GM19035 (cell line): ENCODE results near the gene CYP4V2.
"Not testable (repeated sequence)": the region's sequence is repeated elsewhere in the genome, so short reads cannot be mapped to it uniquely, and the experiment has no call there.

Source experiments
- ATAC-seq: cut with Tn5 transposase; IDR thresholded peaks from one replicate; pipeline ENCODE4 v1.9.1; 2021; ENCODE audit not compliant: unreplicated experiment

CYP4V2 gene

DNA sequence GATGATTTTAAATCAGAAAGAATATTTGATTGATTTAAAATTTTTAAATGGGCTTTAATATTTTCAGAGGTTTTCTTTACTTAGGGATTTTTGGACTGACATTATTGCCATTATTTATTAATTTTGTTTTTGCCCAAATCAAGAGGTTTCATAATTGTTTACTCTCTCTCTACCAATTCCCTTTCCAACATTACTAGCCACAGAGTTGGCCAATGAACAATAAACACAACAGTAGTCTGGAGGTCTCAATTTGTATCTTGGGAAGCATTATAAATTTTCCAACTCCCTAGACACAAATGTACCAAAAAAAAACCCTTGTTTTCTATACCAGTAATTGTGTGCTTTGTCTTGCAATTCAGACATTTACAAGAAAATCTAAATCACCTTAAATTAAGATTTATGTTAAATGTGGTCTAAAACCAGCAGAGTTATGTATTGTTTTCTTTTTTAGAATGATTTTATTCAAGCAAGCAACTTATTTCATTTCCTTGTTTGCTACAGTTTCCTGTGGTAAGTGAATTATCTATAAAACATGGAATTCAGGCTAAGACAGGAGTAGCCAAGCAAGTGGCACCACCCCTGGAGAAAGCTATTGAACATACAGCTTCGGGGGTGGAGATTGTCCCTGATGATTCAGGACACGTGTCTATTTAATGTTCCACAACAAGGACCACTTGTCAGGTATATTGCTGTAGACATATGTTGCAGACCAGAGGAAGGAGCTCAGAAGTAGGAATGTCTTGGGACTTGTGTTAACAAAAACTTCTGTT is 36.6 kb downstream of the CYP4V2 start:
- no peak for ATAC-seq

- no peak for ATAC-seq
Observed at GRCh38 chr4:186228514-186228894, 37.1 kb downstream of the CYP4V2 start.

DNA sequence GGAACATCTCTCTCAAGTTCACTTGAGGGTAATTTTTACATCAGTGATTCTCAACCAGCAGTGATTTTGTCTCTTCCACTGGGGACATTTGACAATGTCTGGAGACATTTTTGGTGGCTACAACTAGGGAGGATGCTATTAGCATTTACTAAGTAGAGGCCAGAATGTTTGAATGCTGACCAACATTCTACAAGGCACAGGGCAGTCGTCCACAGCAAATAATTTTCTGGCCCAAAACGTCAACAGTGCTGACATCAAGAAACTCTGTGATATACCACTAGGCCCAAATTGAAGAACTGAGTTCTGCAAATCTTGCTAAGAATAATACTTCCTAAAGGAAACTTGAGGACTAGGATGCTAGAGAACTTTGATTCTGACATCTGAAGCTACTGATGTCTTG is 43.0 kb downstream of the CYP4V2 start:
- no peak for ATAC-seq

- no peak for ATAC-seq
Observed at GRCh38 chr4:186236126-186236525, 44.8 kb downstream of the CYP4V2 start.

GRCh38 chr4:186240452-186240847 is 49.1 kb downstream of the CYP4V2 start:
- ATAC-seq: no peak

DNA sequence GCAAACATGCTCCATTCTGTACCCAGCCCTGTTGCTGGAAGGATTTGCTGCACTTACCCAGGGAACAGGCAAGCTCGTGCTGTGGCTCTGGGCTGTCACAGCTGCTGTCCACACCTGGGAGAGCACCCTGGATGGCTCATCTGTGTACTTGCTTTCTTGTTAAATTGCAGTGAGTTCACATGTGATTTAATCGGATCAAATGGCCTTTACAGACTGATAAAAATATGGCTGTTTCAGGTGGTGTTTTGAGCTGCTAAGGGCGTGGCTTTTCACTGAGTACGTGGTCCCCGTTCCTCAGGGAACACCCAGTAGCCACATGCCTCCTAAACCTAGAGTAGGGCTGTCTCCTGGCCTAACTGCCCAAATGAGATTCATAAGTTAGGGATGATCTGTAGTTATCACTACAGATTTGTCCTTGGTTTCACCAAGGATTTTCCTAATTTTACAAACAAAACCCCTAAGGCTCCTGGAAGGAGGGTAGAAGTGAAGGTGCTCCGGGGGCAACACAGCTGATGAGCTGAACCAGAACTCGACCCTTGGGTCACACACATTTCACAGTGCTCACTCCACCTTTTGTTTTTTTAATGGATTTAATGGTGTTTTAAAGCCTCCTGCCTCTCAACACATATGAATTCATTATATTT is 49.6 kb downstream of the CYP4V2 start:
- no peak for ATAC-seq

GRCh38 chr4:186241616-186242015 is 50.2 kb downstream of the CYP4V2 start:
- no peak for ATAC-seq

- not testable (repeated sequence) for ATAC-seq
Observed at GRCh38 chr4:186242031-186242430, 50.7 kb downstream of the CYP4V2 start.

- ATAC-seq: no peak
Observed at GRCh38 chr4:186243331-186243730, 52.0 kb downstream of the CYP4V2 start.

DNA sequence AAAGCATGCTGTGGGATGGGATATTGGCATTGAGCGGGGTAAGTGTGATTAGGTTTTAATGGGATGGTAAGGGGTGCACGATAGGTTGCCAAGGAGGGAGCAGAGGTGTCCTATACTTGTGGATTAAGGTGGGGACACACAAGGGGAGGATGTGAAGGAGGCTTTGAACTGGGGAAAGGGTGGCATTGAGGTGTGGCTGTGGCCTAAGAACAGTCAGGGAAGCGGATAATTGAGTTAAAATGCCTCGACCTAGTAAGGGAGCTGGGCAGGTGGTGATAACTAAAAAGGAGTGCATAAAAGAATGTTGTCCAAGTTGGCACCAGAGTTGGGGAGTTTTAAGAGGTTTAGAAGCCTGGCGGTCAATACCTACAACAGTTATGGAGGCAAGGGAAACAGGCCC is 53.5 kb downstream of the CYP4V2 start:
- ATAC-seq: no peak

GRCh38 chr4:186247062-186247752 is 55.8 kb downstream of the CYP4V2 start:
- ATAC-seq: not testable (repeated sequence)

DNA sequence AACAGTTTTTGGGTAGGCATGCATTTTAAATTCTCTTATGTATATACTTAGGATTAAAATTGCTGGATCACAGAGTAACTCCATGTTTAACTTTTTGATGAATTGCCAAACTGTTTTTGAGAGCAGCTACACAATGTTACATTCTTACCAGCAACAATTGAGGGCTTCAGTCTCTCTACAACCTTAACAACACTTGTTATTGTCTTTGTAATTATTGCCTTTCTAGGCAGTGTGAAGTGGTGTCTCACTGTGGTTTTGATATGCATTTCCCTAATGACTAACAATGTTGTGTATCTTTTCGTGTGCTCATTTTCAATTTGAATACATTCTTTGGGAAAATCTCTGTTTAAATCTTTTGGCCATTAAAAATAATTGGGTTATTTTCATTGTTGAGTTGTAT is 57.3 kb downstream of the CYP4V2 start:
- no peak for ATAC-seq

GRCh38 chr4:186249785-186250754 is 58.7 kb downstream of the CYP4V2 start:
- ATAC-seq: no peak

DNA sequence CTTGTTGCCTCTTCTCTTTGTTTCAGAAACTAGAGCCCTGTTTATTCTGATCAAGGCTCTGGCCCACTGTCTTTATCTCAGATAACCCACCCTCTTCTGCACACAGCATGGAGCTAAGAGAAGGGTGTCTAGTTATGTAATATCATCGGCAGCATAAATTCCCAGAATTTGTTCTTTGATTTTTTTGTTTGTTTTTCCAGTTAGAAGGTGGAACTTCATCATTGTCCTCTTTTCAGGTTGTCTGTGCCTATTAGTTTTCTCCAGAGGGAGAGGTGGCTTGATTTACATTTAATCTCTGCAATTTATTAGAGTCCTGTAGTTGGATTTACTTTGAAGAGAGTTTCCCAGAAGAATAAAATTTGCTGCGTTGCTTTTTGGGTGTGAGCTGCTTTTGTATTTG is 59.4 kb downstream of the CYP4V2 start:
- ATAC-seq: no peak

GRCh38 chr4:186255122-186255521 is 63.8 kb downstream of the CYP4V2 start:
- no peak for ATAC-seq

DNA sequence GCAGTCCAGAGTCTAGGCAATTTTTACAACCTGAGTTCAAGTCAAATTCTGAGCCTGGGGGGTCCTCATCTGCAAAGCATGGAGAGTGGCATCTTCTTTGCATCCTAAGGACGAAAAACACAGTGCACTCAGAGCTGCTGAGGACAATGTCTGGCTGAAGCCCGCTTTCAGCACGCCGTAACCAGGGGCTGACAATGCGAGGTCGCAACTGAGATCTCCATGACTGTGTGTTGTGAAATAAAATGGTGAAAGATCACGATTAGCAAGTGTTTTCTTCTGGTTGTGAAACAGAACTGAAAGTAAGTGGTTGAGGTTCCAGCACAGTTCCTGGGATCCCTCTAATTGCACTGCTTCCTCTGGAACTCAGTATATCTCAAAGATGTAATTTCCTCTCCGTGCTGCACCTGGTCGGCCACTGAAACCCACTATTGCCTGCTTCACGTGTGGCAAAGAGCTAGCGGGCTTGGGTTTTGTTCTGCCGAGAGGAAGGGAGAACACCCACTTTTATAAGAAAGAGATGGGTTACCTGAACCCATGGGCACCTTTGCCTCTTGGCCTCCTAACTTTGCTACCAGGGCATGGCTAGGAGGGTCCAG is 66.9 kb downstream of the CYP4V2 start:
- no peak for ATAC-seq

- ATAC-seq: no peak
Observed at GRCh38 chr4:186260117-186260503, 68.7 kb downstream of the CYP4V2 start.
